ENCODE results near the gene GMPR2. TPM values are rescaled to one million over a fixed set of nuclear protein-coding genes. Genes with fewer than 3 reads are reported as not detected.
A peak's percentile ranks its signal among the peaks of the same experiment; 100 is the strongest.
"Not testable (repeated sequence)": the region's sequence is repeated elsewhere in the genome, so short reads cannot be mapped to it uniquely, and the experiment has no call there.

GMPR2 gene
- total RNA-seq, 3 donors from 2014 or later: 59.3 to 74.6 (median 66.1) TPM

- TF ChIP-seq POLR2AphosphoS5 (IDR thresholded peaks at IDR 0.05) (no peak), CTCF (IDR thresholded peaks at IDR 0.05) (no peak), POLR2A (IDR thresholded peaks at IDR 0.05) (no peak)
- intact Hi-C loops (cut with DNase I; ENCODE audit: low total_unique reads): loop anchor here (10.0 kb wide), 1 partner anchor 64 kb away; the partner anchor contains the start of gene CIDEB
- H3K9me3 ChIP-seq: no peaks in the 10 kb centered on the region
- DNase-seq (ENCODE audit: low spot score in 2 of 2): no peak
- H3K4me1 ChIP-seq: peaks cover 3 to 17% of the 10 kb centered on the region in 2 donors
- no peaks in the 10 kb centered on the region for H3K36me3 ChIP-seq
- no peak overlapping the region for H3K4me3 ChIP-seq
- H3K27me3 ChIP-seq: no peaks in the 10 kb centered on the region
- H3K27ac ChIP-seq: peak overlapping the region; percentile 60 to 97
Observed at GRCh38 chr14:24240110-24240918, 7.6 kb downstream of the GMPR2 start.

- no peaks in the 10 kb centered on the region for H3K36me3 ChIP-seq
- TF ChIP-seq POLR2A (IDR thresholded peaks at IDR 0.05): no peak
- TF ChIP-seq POLR2AphosphoS5 (IDR thresholded peaks at IDR 0.05): no peak
- TF ChIP-seq CTCF (IDR thresholded peaks at IDR 0.05): peak; percentile 73 to 79 (median 76)
- intact Hi-C loops (cut with DNase I; ENCODE audit: low total_unique reads): loop anchor here (10.0 kb wide), 1 partner anchor 63 kb away; the partner anchor contains the start of gene CIDEB
- H3K4me3 ChIP-seq: peak overlapping the region; percentile 63 to 75 (median 75)
- peaks cover 3 to 17% of the 10 kb centered on the region in 2 donors for H3K4me1 ChIP-seq
- DNase-seq (ENCODE audit: low spot score in 2 of 2): peak in 1 of 2 donors; percentile 91
- no peaks in the 10 kb centered on the region for H3K9me3 ChIP-seq
- H3K27ac ChIP-seq: peak overlapping the region; percentile 97
- H3K27me3 ChIP-seq: no peaks in the 10 kb centered on the region
Observed at GRCh38 chr14:24241829-24242443, 9.2 kb downstream of the GMPR2 start.

- no peaks in the 10 kb centered on the region for H3K9me3 ChIP-seq
- peak overlapping the region; percentile 97 for H3K27ac ChIP-seq
- no peak for DNase-seq (ENCODE audit: low spot score in 2 of 2)
- intact Hi-C loops (cut with DNase I; ENCODE audit: low total_unique reads): loop anchor here (10.0 kb wide), 1 partner anchor 61 kb away; the partner anchor contains the start of gene CIDEB
- no peak for TF ChIP-seq POLR2A (IDR thresholded peaks at IDR 0.05)
- no peak for TF ChIP-seq POLR2AphosphoS5 (IDR thresholded peaks at IDR 0.05)
- no peak for TF ChIP-seq CTCF (IDR thresholded peaks at IDR 0.05)
- peaks cover 3 to 17% of the 10 kb centered on the region in 2 donors for H3K4me1 ChIP-seq
- no peaks in the 10 kb centered on the region for H3K27me3 ChIP-seq
- H3K4me3 ChIP-seq: peak overlapping the region; percentile 63 to 75 (median 75)
- no peaks in the 10 kb centered on the region for H3K36me3 ChIP-seq
Observed at GRCh38 chr14:24243336-24243836, 10.7 kb downstream of the GMPR2 start.

DNA sequence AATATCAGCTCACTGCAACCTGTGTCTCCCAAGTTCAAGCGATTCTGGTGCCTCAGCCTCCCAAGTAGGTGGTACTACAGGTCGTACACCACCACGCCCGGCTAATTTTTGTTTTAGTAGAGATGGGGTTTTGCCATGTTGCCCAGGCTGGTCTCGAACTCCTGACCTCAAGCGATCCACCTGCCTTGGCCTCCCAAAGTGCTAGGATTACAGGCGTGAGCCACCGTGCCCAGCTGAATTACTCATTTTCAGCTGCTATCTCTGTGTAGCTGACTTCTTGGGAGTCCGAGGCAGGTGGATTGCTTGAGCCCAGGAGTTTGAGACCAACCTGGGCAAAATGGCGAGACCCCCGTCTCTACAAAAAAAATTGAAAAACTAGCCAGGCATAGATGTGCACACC lies 12.6 kb downstream of the GMPR2 start:
- not testable (repeated sequence) for H3K4me3 ChIP-seq; DNase-seq (ENCODE audit: low spot score in 2 of 2); H3K36me3 ChIP-seq; H3K9me3 ChIP-seq; H3K27me3 ChIP-seq; H3K27ac ChIP-seq
- intact Hi-C loops (cut with DNase I; ENCODE audit: low total_unique reads): loop anchor here (10.0 kb wide), 1 partner anchor 59 kb away; the partner anchor contains the start of gene CIDEB
- peaks cover 0 to 12% of the 10 kb centered on the region in 2 donors for H3K4me1 ChIP-seq

- intact Hi-C loops (cut with DNase I; ENCODE audit: low total_unique reads): loop anchor here (10.0 kb wide), 1 partner anchor 58 kb away; the partner anchor contains the start of gene CIDEB
- Histone ChIP-seq H3K27ac (no peak overlapping the region), H3K36me3 (no peaks in the 10 kb centered on the region), H3K9me3 (no peaks in the 10 kb centered on the region), H3K27me3 (no peaks in the 10 kb centered on the region), H3K4me1 (no peaks in the 10 kb centered on the region), H3K4me3 (no peak overlapping the region)
- TF ChIP-seq POLR2AphosphoS5 (IDR thresholded peaks at IDR 0.05): no peak
- no peak for TF ChIP-seq CTCF (IDR thresholded peaks at IDR 0.05)
- TF ChIP-seq POLR2A (IDR thresholded peaks at IDR 0.05): no peak
- no peak for DNase-seq (ENCODE audit: low spot score in 2 of 2)
Observed at GRCh38 chr14:24246765-24247212, 14.1 kb downstream of the GMPR2 start.

Data from breast epithelium (tissue), 4 donors.